NK-92 (cell line): ENCODE data around the gene NBEAL2.

Source experiments
- DNase-seq: peaks from one replicate; lab custom pipeline; 2025; ENCODE audit not compliant: unreplicated experiment; lab: John Stamatoyannopoulos, UW

NBEAL2 gene

GRCh38 chr3:46984591-46985459 lies 5.4 kb downstream of the NBEAL2 start:
- DNase-seq, result no peak

GRCh38 chr3:46985588-46985987 lies 6.1 kb downstream of the NBEAL2 start:
- DNase-seq, result no peak

GRCh38 chr3:46986055-46986730 lies 6.7 kb downstream of the NBEAL2 start:
- DNase-seq, result no peak

GRCh38 chr3:46986782-46987310 lies 7.4 kb downstream of the NBEAL2 start:
- no peak for DNase-seq

GRCh38 chr3:46987319-46987742 lies 7.9 kb downstream of the NBEAL2 start:
- no peak for DNase-seq

GRCh38 chr3:46987743-46988401 lies 8.4 kb downstream of the NBEAL2 start:
- peak; percentile 21 for DNase-seq

- no peak for DNase-seq
Observed at GRCh38 chr3:46988616-46989015, 9.2 kb downstream of the NBEAL2 start.

GRCh38 chr3:46989146-46989810 lies 9.8 kb downstream of the NBEAL2 start:
- no peak for DNase-seq

- DNase-seq, result no peak
Observed at GRCh38 chr3:46990573-46991374, 11.3 kb downstream of the NBEAL2 start.

GRCh38 chr3:46991406-46992165 lies 12.1 kb downstream of the NBEAL2 start:
- DNase-seq, result no peak

GRCh38 chr3:46992231-46992630 lies 12.8 kb downstream of the NBEAL2 start:
- no peak for DNase-seq

- no peak for DNase-seq
Observed at GRCh38 chr3:46993292-46993691, 13.8 kb downstream of the NBEAL2 start.

- DNase-seq, result no peak
Observed at GRCh38 chr3:46993986-46994385, 14.5 kb downstream of the NBEAL2 start.

- DNase-seq, result no peak
Observed at GRCh38 chr3:46994801-46995731, 15.6 kb downstream of the NBEAL2 start.

GRCh38 chr3:46995901-46996562 lies 16.6 kb downstream of the NBEAL2 start:
- DNase-seq, result no peak

- DNase-seq, result no peak
Observed at GRCh38 chr3:46996689-46997452, 17.4 kb downstream of the NBEAL2 start.

GRCh38 chr3:46997453-46998091 lies 18.1 kb downstream of the NBEAL2 start:
- no peak for DNase-seq
